ENCODE results near the gene PERP. TPM values are rescaled to one million over a fixed set of nuclear protein-coding genes. Genes with fewer than 3 reads are reported as not detected.

The PERP gene
- total RNA-seq, 1 experiment from 2014 or later = 103 TPM

DNA sequence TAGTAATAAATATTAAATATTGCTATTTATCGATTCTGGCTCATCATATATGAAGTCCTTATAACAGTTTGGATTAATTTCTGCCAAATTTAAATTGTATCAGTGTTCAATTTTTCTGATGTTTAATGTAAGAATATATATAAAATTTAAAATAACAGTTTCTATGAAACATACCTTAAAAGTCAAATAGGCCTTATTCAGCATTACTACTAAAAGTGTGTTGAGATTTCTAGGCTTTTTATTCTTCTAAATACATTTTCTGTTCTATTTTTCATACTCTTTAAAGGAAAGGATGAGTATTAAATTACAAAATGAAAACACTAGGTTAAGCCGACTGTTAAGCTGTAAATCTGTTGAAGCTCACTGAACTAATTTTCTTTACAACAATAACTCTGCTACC is 13.6 kb downstream of the PERP start:
- CTCF ChIA-PET = interaction anchor here (0.8 kb wide), 1 partner anchor 12 kb away, joined by 3 read pairs; no protein-coding TSS in a partner anchor
- no peak overlapping the region for H3K4me3 Mint-ChIP-seq (ENCODE audit: low read depth, unreplicated experiment)
- no peak overlapping the region for H3K27ac Mint-ChIP-seq (ENCODE audit: unreplicated experiment)
- no peaks in the 10 kb centered on the region for H3K9me3 Mint-ChIP-seq (ENCODE audit: low read depth, unreplicated experiment)
- H3K36me3 Mint-ChIP-seq (ENCODE audit: insufficient read depth, unreplicated experiment) = peaks cover 27% of the 10 kb centered on the region
- no peaks in the 10 kb centered on the region for H3K27me3 Mint-ChIP-seq (ENCODE audit: unreplicated experiment)
- H3K4me1 Mint-ChIP-seq (ENCODE audit: low read depth, unreplicated experiment) = peaks cover 17% of the 10 kb centered on the region
- DNase-seq = no peak
- no TSS peak for BruUV-seq (replicated peaks)
- intact Hi-C loops (cut with micrococcal nuclease; ENCODE audit: unreplicated experiment) = no loop called here
- TF ChIP-seq, protein P1, sequence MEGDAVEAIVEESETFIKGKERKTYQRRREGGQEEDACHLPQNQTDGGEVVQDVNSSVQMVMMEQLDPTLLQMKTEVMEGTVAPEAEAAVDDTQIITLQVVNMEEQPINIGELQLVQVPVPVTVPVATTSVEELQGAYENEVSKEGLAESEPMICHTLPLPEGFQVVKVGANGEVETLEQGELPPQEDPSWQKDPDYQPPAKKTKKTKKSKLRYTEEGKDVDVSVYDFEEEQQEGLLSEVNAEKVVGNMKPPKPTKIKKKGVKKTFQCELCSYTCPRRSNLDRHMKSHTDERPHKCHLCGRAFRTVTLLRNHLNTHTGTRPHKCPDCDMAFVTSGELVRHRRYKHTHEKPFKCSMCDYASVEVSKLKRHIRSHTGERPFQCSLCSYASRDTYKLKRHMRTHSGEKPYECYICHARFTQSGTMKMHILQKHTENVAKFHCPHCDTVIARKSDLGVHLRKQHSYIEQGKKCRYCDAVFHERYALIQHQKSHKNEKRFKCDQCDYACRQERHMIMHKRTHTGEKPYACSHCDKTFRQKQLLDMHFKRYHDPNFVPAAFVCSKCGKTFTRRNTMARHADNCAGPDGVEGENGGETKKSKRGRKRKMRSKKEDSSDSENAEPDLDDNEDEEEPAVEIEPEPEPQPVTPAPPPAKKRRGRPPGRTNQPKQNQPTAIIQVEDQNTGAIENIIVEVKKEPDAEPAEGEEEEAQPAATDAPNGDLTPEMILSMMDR (IDR thresholded peaks at IDR 0.05; ENCODE audit: unreplicated experiment) = no peak

DNA sequence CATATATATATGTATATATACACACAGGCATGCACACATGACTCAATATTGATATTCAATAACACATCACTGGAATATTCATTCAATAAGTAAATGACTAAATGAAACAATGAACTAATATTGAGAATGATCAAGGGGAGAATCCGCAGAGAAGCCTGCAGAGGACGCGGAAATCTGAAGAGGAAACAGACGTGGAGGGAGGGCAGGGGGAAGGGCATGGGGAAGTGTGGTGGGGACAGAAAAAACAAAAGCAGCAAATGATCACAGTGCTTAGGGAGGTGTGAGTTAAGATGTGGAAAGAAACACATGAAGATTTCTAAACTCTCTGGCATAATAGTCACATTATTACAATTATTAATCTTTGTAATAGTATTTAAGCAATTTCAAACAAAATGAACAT is 14.5 kb downstream of the PERP start:
- Mint-ChIP-seq H3K27ac (ENCODE audit: unreplicated experiment) (no peak overlapping the region), H3K9me3 (ENCODE audit: low read depth, unreplicated experiment) (no peaks in the 10 kb centered on the region), H3K4me1 (ENCODE audit: low read depth, unreplicated experiment) (peaks cover 19% of the 10 kb centered on the region), H3K4me3 (ENCODE audit: low read depth, unreplicated experiment) (no peak overlapping the region), H3K36me3 (ENCODE audit: insufficient read depth, unreplicated experiment) (peaks cover 27% of the 10 kb centered on the region), H3K27me3 (ENCODE audit: unreplicated experiment) (no peaks in the 10 kb centered on the region)
- CTCF ChIA-PET = interaction anchor here (0.8 kb wide), 1 partner anchor 12 kb away, joined by 3 read pairs; no protein-coding TSS in a partner anchor
- BruUV-seq (replicated peaks) = no TSS peak
- intact Hi-C loops (cut with micrococcal nuclease; ENCODE audit: unreplicated experiment) = no loop called here
- no peak for DNase-seq
- TF ChIP-seq, protein P1 (IDR thresholded peaks at IDR 0.05; ENCODE audit: unreplicated experiment) = no peak

DNA sequence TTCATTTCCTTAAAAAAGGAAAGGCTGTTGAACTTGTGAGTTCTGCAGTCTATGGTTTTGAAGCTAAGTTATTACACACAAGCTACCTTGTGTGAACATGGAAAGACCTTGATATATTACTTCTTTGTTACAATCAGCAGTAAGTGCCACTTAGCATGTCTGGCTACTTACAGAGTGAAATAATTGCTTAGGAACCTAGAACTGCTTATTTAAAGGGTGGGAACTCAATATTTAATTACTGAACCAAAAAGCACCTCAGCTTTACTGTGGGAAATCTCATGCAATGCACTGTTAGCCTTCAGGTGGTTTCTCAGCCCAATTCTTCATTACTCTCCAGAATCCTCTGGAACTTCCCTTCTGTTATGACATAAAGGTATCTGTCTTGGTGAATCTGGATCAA is 17.9 kb downstream of the PERP start:
- H3K4me3 Mint-ChIP-seq (ENCODE audit: low read depth, unreplicated experiment) = no peak overlapping the region
- intact Hi-C loops (cut with micrococcal nuclease; ENCODE audit: unreplicated experiment) = loop anchor here (2.0 to 5.0 kb wide), 3 partner anchors 15 to 82 kb away; no protein-coding TSS in a partner anchor
- no peaks in the 10 kb centered on the region for H3K9me3 Mint-ChIP-seq (ENCODE audit: low read depth, unreplicated experiment)
- H3K27me3 Mint-ChIP-seq (ENCODE audit: unreplicated experiment) = no peaks in the 10 kb centered on the region
- DNase-seq = no peak
- peaks cover 19% of the 10 kb centered on the region for H3K36me3 Mint-ChIP-seq (ENCODE audit: insufficient read depth, unreplicated experiment)
- CTCF ChIA-PET = interaction anchor here (1.2 kb wide), 1 partner anchor 82 kb away, joined by 4 read pairs; no protein-coding TSS in a partner anchor
- no peak overlapping the region for H3K27ac Mint-ChIP-seq (ENCODE audit: unreplicated experiment)
- TF ChIP-seq, protein P1 (IDR thresholded peaks at IDR 0.05; ENCODE audit: unreplicated experiment) = no peak
- no TSS peak for BruUV-seq (replicated peaks)
- peaks cover 31% of the 10 kb centered on the region for H3K4me1 Mint-ChIP-seq (ENCODE audit: low read depth, unreplicated experiment)

DNA sequence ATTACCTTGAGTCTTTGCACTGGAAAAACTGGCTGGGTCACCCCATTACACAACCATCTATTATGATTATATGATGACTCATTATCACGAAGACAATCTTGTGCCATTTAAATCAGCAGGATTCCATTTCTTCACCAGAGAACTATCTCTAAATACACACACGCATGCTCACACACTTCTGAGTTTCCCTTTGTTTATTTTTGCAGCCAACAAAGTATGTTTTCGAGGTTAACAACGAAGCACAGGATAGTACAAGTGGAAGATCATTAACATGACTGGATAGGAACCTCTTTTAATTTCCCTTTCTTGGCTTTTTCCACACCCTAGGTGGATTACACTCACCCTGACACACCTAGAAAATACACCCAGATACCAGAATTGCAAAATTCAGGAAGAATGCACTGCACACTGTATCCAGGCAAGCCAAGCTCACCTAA is 18.9 kb downstream of the PERP start:
- DNase-seq = peak; percentile 68
- TF ChIP-seq, protein P1 (IDR thresholded peaks at IDR 0.05; ENCODE audit: unreplicated experiment) = no peak
- H3K9me3 Mint-ChIP-seq (ENCODE audit: low read depth, unreplicated experiment) = no peaks in the 10 kb centered on the region
- CTCF ChIA-PET = interaction anchor here (1.2 kb wide), 1 partner anchor 82 kb away, joined by 4 read pairs; no protein-coding TSS in a partner anchor
- peak overlapping the region; percentile 43 for H3K4me3 Mint-ChIP-seq (ENCODE audit: low read depth, unreplicated experiment)
- H3K27ac Mint-ChIP-seq (ENCODE audit: unreplicated experiment) = peak overlapping the region; percentile 92
- BruUV-seq (replicated peaks) = no TSS peak
- H3K4me1 Mint-ChIP-seq (ENCODE audit: low read depth, unreplicated experiment) = peaks cover 31% of the 10 kb centered on the region
- peaks cover 19% of the 10 kb centered on the region for H3K36me3 Mint-ChIP-seq (ENCODE audit: insufficient read depth, unreplicated experiment)
- no peaks in the 10 kb centered on the region for H3K27me3 Mint-ChIP-seq (ENCODE audit: unreplicated experiment)
- intact Hi-C loops (cut with micrococcal nuclease; ENCODE audit: unreplicated experiment) = loop anchor here (2.0 to 5.0 kb wide), 3 partner anchors 16 to 81 kb away; no protein-coding TSS in a partner anchor
